Measurements from ENCODE around the gene TMUB1. TPM values are rescaled to one million over a fixed set of nuclear protein-coding genes. Genes with fewer than 3 reads are reported as not detected.

TMUB1 gene
- total and polyA plus RNA-seq, 9 of the 15 experiments (the other 6 are each of a cell fraction or from before 2014, with no cell fraction given), result 0.14 to 241 (median 74.1) TPM

DNA sequence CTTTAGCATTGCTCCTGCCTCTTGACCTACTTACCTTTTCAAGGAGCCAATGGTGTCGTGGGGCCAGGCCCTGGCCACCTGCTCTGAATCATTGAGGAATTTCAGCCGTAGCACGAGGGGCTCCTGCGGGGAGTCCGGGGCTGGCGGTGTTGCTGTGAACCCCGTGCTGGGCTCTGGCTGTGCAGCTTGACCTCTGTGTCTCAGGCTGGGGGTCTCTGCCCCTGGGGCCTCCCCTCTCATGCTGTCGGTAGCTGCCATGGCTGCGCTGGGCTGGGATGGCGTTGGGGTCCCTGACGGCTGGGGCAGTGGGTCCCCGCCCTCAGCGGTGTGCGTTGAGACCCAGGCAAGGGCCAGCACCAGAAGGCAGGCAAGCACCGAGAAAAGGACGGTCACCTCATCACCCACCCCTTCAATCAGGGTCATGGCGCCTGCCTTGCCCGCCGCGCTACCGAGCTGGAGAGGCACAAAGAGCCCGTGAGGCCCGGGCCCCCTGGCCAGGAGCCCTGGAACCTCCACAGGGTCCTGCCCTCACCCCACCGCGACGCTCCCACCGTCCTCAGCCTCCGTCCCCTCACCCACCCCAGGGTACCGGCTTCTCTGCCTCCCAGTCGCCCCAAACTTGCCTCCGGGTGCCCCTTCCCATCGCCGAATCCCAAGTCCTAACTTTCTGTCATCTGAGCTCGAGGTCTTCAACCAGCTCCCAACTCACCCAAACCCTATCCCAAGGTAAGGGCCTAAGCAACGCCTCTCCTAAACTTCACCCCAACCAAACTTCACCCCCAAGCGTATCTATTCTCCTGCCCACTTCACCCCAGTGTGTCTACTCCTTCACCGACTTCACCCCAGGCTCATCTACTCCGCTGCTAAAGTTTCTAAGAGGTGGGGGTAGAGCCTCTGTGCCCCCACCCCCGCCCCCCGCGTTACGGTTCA is 887 bp downstream of the TMUB1 start (continued):
- TF ChIP-seq ZBTB33 (CRISPR knock-in tag; IDR thresholded peaks at IDR 0.05), result no peak
- no peak for TF ChIP-seq HNRNPLL (IDR thresholded peaks at IDR 0.05; ENCODE audit: low read depth, low read length, poor library complexity, severe bottlenecking)
- no peak for TF ChIP-seq ZBTB17 (CRISPR knock-in tag; IDR thresholded peaks at IDR 0.05)
- TF ChIP-seq ARID2 (IDR thresholded peaks at IDR 0.05), result peak; percentile 64
- TF ChIP-seq HNRNPL (IDR thresholded peaks at IDR 0.05; ENCODE audit: low read depth, low read length), result no peak
- TF ChIP-seq HOMEZ (CRISPR knock-in tag; IDR thresholded peaks at IDR 0.05), result no peak
- TF ChIP-seq IFI16 (CRISPR knock-in tag; IDR thresholded peaks at IDR 0.05), result no peak
- no peak for TF ChIP-seq MCM5 (IDR thresholded peaks at IDR 0.05; ENCODE audit: low read depth)
- TF ChIP-seq SAFB (IDR thresholded peaks at IDR 0.05; ENCODE audit: borderline replicate concordance, low read depth, low read length), result no peak
- no peak for TF ChIP-seq NEUROD1 (IDR thresholded peaks at IDR 0.05; ENCODE audit: borderline replicate concordance, low read depth, low read length, partially characterized antibody)
- no peak for TF ChIP-seq GABPA (tag; conservative IDR thresholded peaks at IDR 0.05; ENCODE audit: low read depth)
- no peak for TF ChIP-seq FUS (optimal IDR thresholded peaks at IDR 0.05; ENCODE audit: low read depth, low read length)
- no peak for TF ChIP-seq ZKSCAN1 (IDR thresholded peaks at IDR 0.05; ENCODE audit: low read depth, low read length)
- 0 out of 2 replicates have a peak, but pooled peaks have one; percentile 71 for TF ChIP-seq SMARCA5 (IDR thresholded peaks at IDR 0.05)
- TF ChIP-seq, protein P1, sequence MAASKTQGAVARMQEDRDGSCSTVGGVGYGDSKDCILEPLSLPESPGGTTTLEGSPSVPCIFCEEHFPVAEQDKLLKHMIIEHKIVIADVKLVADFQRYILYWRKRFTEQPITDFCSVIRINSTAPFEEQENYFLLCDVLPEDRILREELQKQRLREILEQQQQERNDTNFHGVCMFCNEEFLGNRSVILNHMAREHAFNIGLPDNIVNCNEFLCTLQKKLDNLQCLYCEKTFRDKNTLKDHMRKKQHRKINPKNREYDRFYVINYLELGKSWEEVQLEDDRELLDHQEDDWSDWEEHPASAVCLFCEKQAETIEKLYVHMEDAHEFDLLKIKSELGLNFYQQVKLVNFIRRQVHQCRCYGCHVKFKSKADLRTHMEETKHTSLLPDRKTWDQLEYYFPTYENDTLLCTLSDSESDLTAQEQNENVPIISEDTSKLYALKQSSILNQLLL (CRISPR knock-in tag; IDR thresholded peaks at IDR 0.05; ENCODE audit: borderline replicate concordance), result no peak
- TF ChIP-seq, protein P2, sequence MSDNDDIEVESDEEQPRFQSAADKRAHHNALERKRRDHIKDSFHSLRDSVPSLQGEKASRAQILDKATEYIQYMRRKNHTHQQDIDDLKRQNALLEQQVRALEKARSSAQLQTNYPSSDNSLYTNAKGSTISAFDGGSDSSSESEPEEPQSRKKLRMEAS (CRISPR knock-in tag; IDR thresholded peaks at IDR 0.05), result no peak
- TF ChIP-seq TAF9B (IDR thresholded peaks at IDR 0.05; ENCODE audit: partially characterized antibody), result no peak
- no peak for TF ChIP-seq GATAD2A (IDR thresholded peaks at IDR 0.05)
- TF ChIP-seq ETV1 (tag; conservative IDR thresholded peaks at IDR 0.05; ENCODE audit: low read depth), result no peak
- TF ChIP-seq FIP1L1 (IDR thresholded peaks at IDR 0.05; ENCODE audit: low read depth, low read length, poor library complexity, severe bottlenecking), result peak; percentile 63
- TF ChIP-seq ATF7 (IDR thresholded peaks at IDR 0.05), result no peak
- peak; percentile 89 for TF ChIP-seq CHD1 (IDR thresholded peaks at IDR 0.05; ENCODE audit: low read length)
- no peak for TF ChIP-seq TEAD1 (CRISPR knock-in tag; IDR thresholded peaks at IDR 0.05)
- 0 out of 2 replicates have a peak, but pooled peaks have one; percentile 60 for TF ChIP-seq THRAP3 (IDR thresholded peaks at IDR 0.05; ENCODE audit: borderline replicate concordance)

Data from K562 (cell line).